OCI-LY1 (cell line): Measurements from ENCODE around the gene ACACA.

Source experiments
- CTCF ChIP-seq: fragments of 200-600 bp; sonication (generic), shearing (Covaris generic); IDR thresholded peaks from 2 replicates; pipeline ENCODE4 v1.5.1; 2017; ENCODE audit warnings: mild to moderate bottlenecking, antibody characterized with exemption, low read length, moderate library complexity, mixed read lengths
- EZH2 ChIP-seq: fragments of 200-600 bp; sonication (generic), shearing (Covaris generic); IDR thresholded peaks from 2 replicates; pipeline ENCODE4 v1.8.0; 2017; ENCODE audit warnings: borderline replicate concordance, mixed run types, mild to moderate bottlenecking, antibody characterized with exemption, low read length, moderate library complexity, mixed read lengths

GRCh38 chr17:37233036-37233435 lies 173.6 kb downstream of the ACACA start:
- TF ChIP-seq CTCF = no peak
- no peak for TF ChIP-seq EZH2
